ENCODE results near the gene DFFB.

DFFB gene

GRCh38 chr1:3909615-3910014, 52.3 kb downstream of the DFFB start:
- no peak overlapping the region for H3K9ac ChIP-seq (ENCODE audit: low read length in 2 of 2)
- no peak overlapping the region for H3K27ac ChIP-seq (ENCODE audit: low read length)
- H3K4me3 ChIP-seq (ENCODE audit: low read length in 2 of 2): no peak overlapping the region
- no peaks in the 10 kb centered on the region for H3K4me1 ChIP-seq (ENCODE audit: control insufficient read depth, insufficient read depth, low read length)
- peaks cover 8 to 26% of the 10 kb centered on the region in 2 donors for H3K27me3 ChIP-seq (ENCODE audit: control insufficient read depth in 1 of 2, insufficient read depth in 2 of 2, low read length in 2 of 2)
- H3K36me3 ChIP-seq (ENCODE audit: control insufficient read depth in 2 of 2, insufficient read depth in 2 of 2, low read length in 2 of 2): no peaks in the 10 kb centered on the region
- no peaks in the 10 kb centered on the region for H3K9me3 ChIP-seq (ENCODE audit: control insufficient read depth in 2 of 2, low read length in 2 of 2)

- H3K4me3 ChIP-seq (ENCODE audit: low read length in 2 of 2): no peak overlapping the region
- H3K36me3 ChIP-seq (ENCODE audit: control insufficient read depth in 2 of 2, insufficient read depth in 2 of 2, low read length in 2 of 2): no peaks in the 10 kb centered on the region
- H3K9me3 ChIP-seq (ENCODE audit: control insufficient read depth in 2 of 2, low read length in 2 of 2): no peaks in the 10 kb centered on the region
- no peaks in the 10 kb centered on the region for H3K4me1 ChIP-seq (ENCODE audit: control insufficient read depth, insufficient read depth, low read length)
- H3K27ac ChIP-seq (ENCODE audit: low read length): no peak overlapping the region
- peaks cover 8 to 26% of the 10 kb centered on the region in 2 donors for H3K27me3 ChIP-seq (ENCODE audit: control insufficient read depth in 1 of 2, insufficient read depth in 2 of 2, low read length in 2 of 2)
- H3K9ac ChIP-seq (ENCODE audit: low read length in 2 of 2): no peak overlapping the region
These were observed 52.9 kb downstream of the DFFB start for GRCh38 chr1:3910049-3910731.

GRCh38 chr1:3910857-3911845, 53.9 kb downstream of the DFFB start:
- no peaks in the 10 kb centered on the region for H3K9me3 ChIP-seq (ENCODE audit: control insufficient read depth in 2 of 2, low read length in 2 of 2)
- no peak overlapping the region for H3K4me3 ChIP-seq (ENCODE audit: low read length in 2 of 2)
- no peaks in the 10 kb centered on the region for H3K4me1 ChIP-seq (ENCODE audit: control insufficient read depth, insufficient read depth, low read length)
- H3K27ac ChIP-seq (ENCODE audit: low read length): no peak overlapping the region
- no peaks in the 10 kb centered on the region for H3K36me3 ChIP-seq (ENCODE audit: control insufficient read depth in 2 of 2, insufficient read depth in 2 of 2, low read length in 2 of 2)
- H3K27me3 ChIP-seq (ENCODE audit: control insufficient read depth in 1 of 2, insufficient read depth in 2 of 2, low read length in 2 of 2): peaks cover 8 to 30% of the 10 kb centered on the region in 2 donors
- H3K9ac ChIP-seq (ENCODE audit: low read length in 2 of 2): no peak overlapping the region

- no peaks in the 10 kb centered on the region for H3K36me3 ChIP-seq (ENCODE audit: control insufficient read depth in 2 of 2, insufficient read depth in 2 of 2, low read length in 2 of 2)
- H3K9me3 ChIP-seq (ENCODE audit: control insufficient read depth in 2 of 2, low read length in 2 of 2): no peaks in the 10 kb centered on the region
- H3K27me3 ChIP-seq (ENCODE audit: control insufficient read depth in 1 of 2, insufficient read depth in 2 of 2, low read length in 2 of 2): peaks cover 11 to 30% of the 10 kb centered on the region in 2 donors
- no peaks in the 10 kb centered on the region for H3K4me1 ChIP-seq (ENCODE audit: control insufficient read depth, insufficient read depth, low read length)
- no peak overlapping the region for H3K27ac ChIP-seq (ENCODE audit: low read length)
- H3K9ac ChIP-seq (ENCODE audit: low read length in 2 of 2): no peak overlapping the region
- H3K4me3 ChIP-seq (ENCODE audit: low read length in 2 of 2): no peak overlapping the region
These were observed 54.9 kb downstream of the DFFB start for GRCh38 chr1:3911981-3912808.

- Histone ChIP-seq H3K9ac (ENCODE audit: low read length in 2 of 2) (no peak overlapping the region), H3K4me3 (ENCODE audit: low read length in 2 of 2) (no peak overlapping the region), H3K4me1 (ENCODE audit: control insufficient read depth, insufficient read depth, low read length) (no peaks in the 10 kb centered on the region), H3K36me3 (ENCODE audit: control insufficient read depth in 2 of 2, insufficient read depth in 2 of 2, low read length in 2 of 2) (no peaks in the 10 kb centered on the region), H3K9me3 (ENCODE audit: control insufficient read depth in 2 of 2, low read length in 2 of 2) (no peaks in the 10 kb centered on the region), H3K27me3 (ENCODE audit: control insufficient read depth in 1 of 2, insufficient read depth in 2 of 2, low read length in 2 of 2) (peaks cover 11 to 27% of the 10 kb centered on the region in 2 donors), H3K27ac (ENCODE audit: low read length) (no peak overlapping the region)
These were observed 55.8 kb downstream of the DFFB start for GRCh38 chr1:3912809-3913685.

GRCh38 chr1:3914331-3914851, 57.1 kb downstream of the DFFB start:
- no peaks in the 10 kb centered on the region for H3K4me1 ChIP-seq (ENCODE audit: control insufficient read depth, insufficient read depth, low read length)
- no peaks in the 10 kb centered on the region for H3K9me3 ChIP-seq (ENCODE audit: control insufficient read depth in 2 of 2, low read length in 2 of 2)
- H3K9ac ChIP-seq (ENCODE audit: low read length in 2 of 2): no peak overlapping the region
- H3K27ac ChIP-seq (ENCODE audit: low read length): no peak overlapping the region
- H3K4me3 ChIP-seq (ENCODE audit: low read length in 2 of 2): no peak overlapping the region
- no peaks in the 10 kb centered on the region for H3K36me3 ChIP-seq (ENCODE audit: control insufficient read depth in 2 of 2, insufficient read depth in 2 of 2, low read length in 2 of 2)
- H3K27me3 ChIP-seq (ENCODE audit: control insufficient read depth in 1 of 2, insufficient read depth in 2 of 2, low read length in 2 of 2): peaks cover 12 to 30% of the 10 kb centered on the region in 2 donors

GRCh38 chr1:3914911-3915310, 57.6 kb downstream of the DFFB start:
- Histone ChIP-seq H3K4me3 (ENCODE audit: low read length in 2 of 2) (no peak overlapping the region), H3K4me1 (ENCODE audit: control insufficient read depth, insufficient read depth, low read length) (no peaks in the 10 kb centered on the region), H3K27ac (ENCODE audit: low read length) (no peak overlapping the region), H3K9me3 (ENCODE audit: control insufficient read depth in 2 of 2, low read length in 2 of 2) (no peaks in the 10 kb centered on the region), H3K36me3 (ENCODE audit: control insufficient read depth in 2 of 2, insufficient read depth in 2 of 2, low read length in 2 of 2) (no peaks in the 10 kb centered on the region), H3K9ac (ENCODE audit: low read length in 2 of 2) (no peak overlapping the region), H3K27me3 (ENCODE audit: control insufficient read depth in 1 of 2, insufficient read depth in 2 of 2, low read length in 2 of 2) (peaks cover 14 to 30% of the 10 kb centered on the region in 2 donors)

- no peaks in the 10 kb centered on the region for H3K36me3 ChIP-seq (ENCODE audit: control insufficient read depth in 2 of 2, insufficient read depth in 2 of 2, low read length in 2 of 2)
These were observed 58.4 kb downstream of the DFFB start for GRCh38 chr1:3915551-3916121.

GRCh38 chr1:3917761-3918160, 60.5 kb downstream of the DFFB start:
- no peak overlapping the region for H3K27ac ChIP-seq (ENCODE audit: low read length)
- no peaks in the 10 kb centered on the region for H3K4me1 ChIP-seq (ENCODE audit: control insufficient read depth, insufficient read depth, low read length)
- H3K4me3 ChIP-seq (ENCODE audit: low read length in 2 of 2): no peak overlapping the region
- H3K9me3 ChIP-seq (ENCODE audit: control insufficient read depth in 2 of 2, low read length in 2 of 2): no peaks in the 10 kb centered on the region
- no peaks in the 10 kb centered on the region for H3K36me3 ChIP-seq (ENCODE audit: control insufficient read depth in 2 of 2, insufficient read depth in 2 of 2, low read length in 2 of 2)
- H3K9ac ChIP-seq (ENCODE audit: low read length in 2 of 2): no peak overlapping the region
- peaks cover 7 to 15% of the 10 kb centered on the region in 2 donors for H3K27me3 ChIP-seq (ENCODE audit: control insufficient read depth in 1 of 2, insufficient read depth in 2 of 2, low read length in 2 of 2)

More at GRCh38 chr1:3915551-3916121, 58.4 kb downstream of the DFFB start:
- Histone ChIP-seq H3K4me1 (ENCODE audit: control insufficient read depth, insufficient read depth, low read length) (no peaks in the 10 kb centered on the region), H3K27me3 (ENCODE audit: control insufficient read depth in 1 of 2, insufficient read depth in 2 of 2, low read length in 2 of 2) (peaks cover 14 to 24% of the 10 kb centered on the region in 2 donors), H3K27ac (ENCODE audit: low read length) (no peak overlapping the region), H3K4me3 (ENCODE audit: low read length in 2 of 2) (no peak overlapping the region), H3K9me3 (ENCODE audit: control insufficient read depth in 2 of 2, low read length in 2 of 2) (no peaks in the 10 kb centered on the region), H3K9ac (ENCODE audit: low read length in 2 of 2) (no peak overlapping the region)
